ENCODE data around the gene SHISA7. TPM values are rescaled to one million over a fixed set of nuclear protein-coding genes. Genes with fewer than 3 reads are reported as not detected.

SHISA7 gene
- total RNA-seq, 1 donor, result not detected

- TF ChIP-seq, protein P1, sequence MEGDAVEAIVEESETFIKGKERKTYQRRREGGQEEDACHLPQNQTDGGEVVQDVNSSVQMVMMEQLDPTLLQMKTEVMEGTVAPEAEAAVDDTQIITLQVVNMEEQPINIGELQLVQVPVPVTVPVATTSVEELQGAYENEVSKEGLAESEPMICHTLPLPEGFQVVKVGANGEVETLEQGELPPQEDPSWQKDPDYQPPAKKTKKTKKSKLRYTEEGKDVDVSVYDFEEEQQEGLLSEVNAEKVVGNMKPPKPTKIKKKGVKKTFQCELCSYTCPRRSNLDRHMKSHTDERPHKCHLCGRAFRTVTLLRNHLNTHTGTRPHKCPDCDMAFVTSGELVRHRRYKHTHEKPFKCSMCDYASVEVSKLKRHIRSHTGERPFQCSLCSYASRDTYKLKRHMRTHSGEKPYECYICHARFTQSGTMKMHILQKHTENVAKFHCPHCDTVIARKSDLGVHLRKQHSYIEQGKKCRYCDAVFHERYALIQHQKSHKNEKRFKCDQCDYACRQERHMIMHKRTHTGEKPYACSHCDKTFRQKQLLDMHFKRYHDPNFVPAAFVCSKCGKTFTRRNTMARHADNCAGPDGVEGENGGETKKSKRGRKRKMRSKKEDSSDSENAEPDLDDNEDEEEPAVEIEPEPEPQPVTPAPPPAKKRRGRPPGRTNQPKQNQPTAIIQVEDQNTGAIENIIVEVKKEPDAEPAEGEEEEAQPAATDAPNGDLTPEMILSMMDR (IDR thresholded peaks at IDR 0.05; ENCODE audit: insufficient read depth, low read length), result no peak
- no peak for DNase-seq (ENCODE audit: low read depth)
- H3K4me3 ChIP-seq (ENCODE audit: low read depth, low read length), result no peak overlapping the region
Measured at GRCh38 chr19:55481148-55481793, 38.2 kb upstream of the SHISA7 start.

GRCh38 chr19:55479451-55480230, 36.5 kb upstream of the SHISA7 start:
- H3K4me3 ChIP-seq (ENCODE audit: low read depth, low read length), result no peak overlapping the region
- TF ChIP-seq, protein P1 (IDR thresholded peaks at IDR 0.05; ENCODE audit: insufficient read depth, low read length), result no peak
- no peak for DNase-seq (ENCODE audit: low read depth)

DNA sequence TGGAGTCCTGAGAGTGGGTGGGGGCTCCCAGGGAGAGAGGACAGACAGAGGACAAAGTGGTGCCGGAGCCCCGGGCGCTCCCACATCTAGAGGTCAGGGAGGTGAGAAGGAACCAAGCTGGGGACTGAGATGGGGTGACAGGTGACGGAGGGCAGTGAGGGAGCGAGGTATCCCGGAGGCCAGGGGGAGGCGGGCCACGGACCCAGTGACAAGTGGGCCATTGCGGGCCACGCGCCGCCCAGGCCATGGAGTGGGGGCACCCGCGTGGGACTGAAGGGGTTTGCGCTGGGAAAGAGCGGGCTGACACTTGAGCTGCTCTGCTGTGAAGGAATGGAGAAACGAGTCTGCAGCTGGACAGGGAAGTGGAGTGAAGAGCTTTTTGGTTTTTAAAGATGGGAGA, 35.9 kb upstream of the SHISA7 start:
- no peak for DNase-seq (ENCODE audit: low read depth)
- TF ChIP-seq, protein P1 (IDR thresholded peaks at IDR 0.05; ENCODE audit: insufficient read depth, low read length), result no peak
- no peak overlapping the region for H3K4me3 ChIP-seq (ENCODE audit: low read depth, low read length)

- no peak for DNase-seq (ENCODE audit: low read depth)
- TF ChIP-seq, protein P1 (IDR thresholded peaks at IDR 0.05; ENCODE audit: insufficient read depth, low read length), result no peak
Measured at GRCh38 chr19:55478364-55478763, 35.3 kb upstream of the SHISA7 start.

DNA sequence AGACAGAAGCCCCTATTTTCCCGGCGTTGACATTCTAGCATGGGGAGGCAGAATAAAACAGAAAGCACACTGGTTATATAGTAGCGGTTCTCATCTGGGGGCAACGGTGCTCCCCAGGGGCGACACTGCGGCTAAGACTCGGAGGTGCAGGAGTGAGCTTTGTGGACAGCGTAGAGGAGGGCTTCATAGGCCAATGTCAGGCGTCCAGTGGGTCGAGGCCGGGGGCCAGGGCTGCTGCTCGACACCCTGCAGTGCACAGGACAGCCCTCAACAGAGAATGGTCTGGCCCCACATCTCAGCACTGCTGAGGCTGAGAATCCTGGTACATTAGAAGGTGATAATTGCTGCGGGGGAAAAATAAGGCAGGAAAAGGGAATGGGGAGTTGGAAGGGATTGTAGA, 34.8 kb upstream of the SHISA7 start:
- TF ChIP-seq, protein P1 (IDR thresholded peaks at IDR 0.05; ENCODE audit: insufficient read depth, low read length), result no peak

More at GRCh38 chr19:55478364-55478763, 35.3 kb upstream of the SHISA7 start:
- H3K4me3 ChIP-seq (ENCODE audit: low read depth, low read length), result no peak overlapping the region

DNA sequence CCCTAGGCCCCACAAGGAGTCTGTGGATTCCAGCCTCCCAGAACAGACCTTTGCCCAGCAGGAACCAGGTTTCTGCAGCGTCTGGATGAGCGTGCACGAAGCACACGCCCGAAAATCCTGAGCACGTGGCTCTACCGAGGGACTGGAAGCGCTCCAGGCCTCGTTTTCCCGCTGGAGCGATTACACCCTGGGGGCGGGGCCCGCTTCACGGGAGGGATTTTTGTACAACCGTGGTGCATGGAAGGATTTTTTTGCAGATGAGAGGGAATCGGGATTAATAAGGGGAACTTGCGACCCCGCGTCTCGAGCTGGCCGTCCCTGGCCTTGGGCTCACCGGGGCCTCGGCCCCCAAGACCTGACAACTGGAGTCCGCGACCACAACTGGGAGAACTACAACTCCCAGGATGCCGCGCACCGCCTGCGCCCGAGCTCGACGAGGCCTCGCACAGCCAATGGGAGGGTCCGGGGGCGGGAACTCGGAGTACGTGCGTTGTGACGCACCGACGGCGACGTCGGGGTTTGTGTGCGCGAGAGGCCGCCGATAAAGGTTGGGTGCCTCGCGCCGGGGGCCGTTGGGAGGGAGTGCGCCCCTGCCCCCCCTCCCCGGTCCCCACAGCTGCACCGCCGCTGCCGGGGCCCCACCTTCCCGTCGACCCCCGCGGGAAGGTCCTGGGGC, 33.1 kb upstream of the SHISA7 start, which contains the start of gene ZNF628:
Gene ZNF628 (plus strand): TSS at position 518 of the 676 bp plus-strand sequence. CDS start 3,294 bp downstream, outside the sequence.
- TF ChIP-seq, protein P1 (IDR thresholded peaks at IDR 0.05; ENCODE audit: insufficient read depth, low read length), result no peak
- peak; percentile 97 for DNase-seq (ENCODE audit: low read depth)
- H3K4me3 ChIP-seq (ENCODE audit: low read depth, low read length), result peak within 1 kb of the TSS; percentile 72

More for the DNA sequence above, 34.8 kb upstream of the SHISA7 start:
- DNase-seq (ENCODE audit: low read depth), result no peak
- H3K4me3 ChIP-seq (ENCODE audit: low read depth, low read length), result peak overlapping the region; percentile 72
